Measurements from ENCODE around the gene GSG1L. TPM values are rescaled to one million over a fixed set of nuclear protein-coding genes. Genes with fewer than 3 reads are reported as not detected.

Gene GSG1L
- total RNA-seq, 1 donor: not detected

DNA sequence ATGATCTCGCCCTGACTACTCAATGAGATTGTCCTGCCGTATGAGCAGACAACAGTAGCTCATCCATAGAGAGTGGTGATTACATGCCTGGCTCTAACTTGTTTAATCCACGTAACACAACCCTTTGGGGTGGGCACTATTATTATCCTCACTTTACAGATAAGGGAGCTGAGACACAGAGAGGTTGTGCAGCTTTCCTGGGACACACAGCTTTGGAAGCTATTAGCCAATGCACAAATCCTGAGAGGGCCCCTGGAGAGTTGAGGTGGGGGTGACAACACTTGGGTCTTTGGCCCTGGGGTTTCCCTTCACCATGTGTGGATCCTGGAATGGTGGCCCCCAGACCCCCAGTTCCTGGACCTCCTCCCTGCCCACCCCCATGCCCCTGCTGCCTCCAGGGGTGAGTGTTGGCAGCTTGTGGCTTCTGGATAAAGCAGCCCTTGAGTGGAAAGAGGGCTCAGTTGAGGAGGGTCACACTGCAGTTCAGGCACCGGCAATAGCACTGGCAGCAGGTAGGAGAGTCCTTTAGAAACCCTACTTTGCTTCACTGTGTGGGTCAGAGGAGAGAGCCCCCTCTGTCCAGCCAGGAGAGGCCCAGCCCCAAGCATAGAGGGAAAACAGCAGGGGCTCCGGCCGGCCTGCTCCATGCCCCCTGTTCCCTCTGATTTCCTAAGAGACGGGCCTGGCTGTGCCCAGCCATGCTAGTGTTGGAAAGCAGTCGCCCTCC, 282.9 kb downstream of the GSG1L start:
- Histone ChIP-seq H3K4me2 (ENCODE audit: insufficient read depth, low read length) (no peak overlapping the region), H3K4me1 (ENCODE audit: insufficient read depth, low read length) (no peaks in the 10 kb centered on the region), H4K20me1 (ENCODE audit: insufficient read depth, low read length) (no peaks in the 10 kb centered on the region), H2AFZ (ENCODE audit: low read length) (no peak overlapping the region), H3K27ac (ENCODE audit: low read depth, low read length) (no peak overlapping the region), H3K4me3 (ENCODE audit: insufficient read depth, low read length) (no peak overlapping the region), H3K27me3 (ENCODE audit: insufficient read depth, low read length) (no peaks in the 10 kb centered on the region), H3K79me2 (ENCODE audit: insufficient read depth, low read length) (no peaks in the 10 kb centered on the region), H3K36me3 (ENCODE audit: insufficient read depth, low read length) (no peaks in the 10 kb centered on the region), H3K9me3 (ENCODE audit: low read depth, low read length) (no peaks in the 10 kb centered on the region)
- TF ChIP-seq, protein P1, sequence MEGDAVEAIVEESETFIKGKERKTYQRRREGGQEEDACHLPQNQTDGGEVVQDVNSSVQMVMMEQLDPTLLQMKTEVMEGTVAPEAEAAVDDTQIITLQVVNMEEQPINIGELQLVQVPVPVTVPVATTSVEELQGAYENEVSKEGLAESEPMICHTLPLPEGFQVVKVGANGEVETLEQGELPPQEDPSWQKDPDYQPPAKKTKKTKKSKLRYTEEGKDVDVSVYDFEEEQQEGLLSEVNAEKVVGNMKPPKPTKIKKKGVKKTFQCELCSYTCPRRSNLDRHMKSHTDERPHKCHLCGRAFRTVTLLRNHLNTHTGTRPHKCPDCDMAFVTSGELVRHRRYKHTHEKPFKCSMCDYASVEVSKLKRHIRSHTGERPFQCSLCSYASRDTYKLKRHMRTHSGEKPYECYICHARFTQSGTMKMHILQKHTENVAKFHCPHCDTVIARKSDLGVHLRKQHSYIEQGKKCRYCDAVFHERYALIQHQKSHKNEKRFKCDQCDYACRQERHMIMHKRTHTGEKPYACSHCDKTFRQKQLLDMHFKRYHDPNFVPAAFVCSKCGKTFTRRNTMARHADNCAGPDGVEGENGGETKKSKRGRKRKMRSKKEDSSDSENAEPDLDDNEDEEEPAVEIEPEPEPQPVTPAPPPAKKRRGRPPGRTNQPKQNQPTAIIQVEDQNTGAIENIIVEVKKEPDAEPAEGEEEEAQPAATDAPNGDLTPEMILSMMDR (IDR thresholded peaks at IDR 0.05; ENCODE audit: extremely low read depth, low read depth, low read length): no peak
- DNase-seq (ENCODE audit: insufficient read length, low spot score, missing footprints): peak; percentile 62

DNA sequence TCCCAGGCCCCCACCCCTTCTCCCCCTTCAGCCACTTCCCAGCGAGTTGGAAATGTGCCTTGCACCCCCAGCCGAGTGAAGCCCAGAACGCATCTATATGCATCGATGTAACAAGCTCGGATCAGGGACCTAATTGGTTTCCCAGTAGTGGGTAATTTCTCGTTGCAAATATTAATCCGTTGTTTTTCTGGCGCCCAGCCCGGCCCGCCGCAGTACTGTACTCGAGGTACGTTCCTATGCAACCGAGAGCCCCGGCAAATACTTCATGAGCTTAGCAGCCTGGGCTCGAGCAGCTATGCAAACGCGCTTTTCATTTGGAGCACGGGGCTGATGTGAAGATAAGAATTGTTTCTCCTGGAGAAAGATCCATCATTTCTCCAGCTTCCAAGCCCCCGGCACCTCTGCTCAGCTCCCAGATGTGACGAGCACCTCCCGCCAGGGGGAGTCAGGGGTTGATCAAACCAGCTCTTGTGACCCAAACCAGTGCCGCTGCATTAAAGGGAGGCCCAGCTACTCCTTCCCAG, 283.8 kb downstream of the GSG1L start:
- no peaks in the 10 kb centered on the region for H3K27me3 ChIP-seq (ENCODE audit: insufficient read depth, low read length)
- peak; percentile 97 for DNase-seq (ENCODE audit: insufficient read length, low spot score, missing footprints)
- H3K9me3 ChIP-seq (ENCODE audit: low read depth, low read length): no peaks in the 10 kb centered on the region

DNA sequence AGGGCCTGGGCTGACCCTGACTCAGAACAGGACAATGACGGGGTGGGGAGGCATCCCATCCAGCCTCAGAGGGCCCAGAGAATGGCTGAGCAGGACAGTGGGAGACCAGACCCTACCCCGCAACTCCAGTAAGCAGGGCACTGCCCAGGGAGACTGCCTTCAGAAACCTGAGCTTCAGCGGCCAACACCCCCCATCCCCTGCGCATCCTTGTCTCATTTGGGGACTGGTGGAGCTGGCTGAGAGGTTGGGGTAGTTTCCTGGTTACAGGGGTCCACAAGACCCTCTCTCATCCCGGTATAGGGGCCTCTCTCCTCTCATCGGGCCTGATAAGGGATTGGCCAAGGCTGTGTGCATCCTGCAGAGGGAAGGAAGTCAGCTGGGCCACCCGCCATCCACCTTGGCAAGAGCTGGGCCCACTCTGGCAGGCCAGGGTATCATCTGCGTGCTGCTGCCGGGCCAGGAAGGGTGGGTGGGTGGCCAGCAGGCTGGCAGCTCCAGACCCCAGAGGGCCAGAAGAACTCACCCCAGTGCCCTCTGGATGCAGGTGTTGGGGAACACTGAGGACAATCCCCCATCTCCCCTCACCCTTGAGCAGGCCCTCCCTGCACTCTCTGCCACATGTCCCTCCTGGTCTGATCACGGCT, 284.5 kb downstream of the GSG1L start:
- Histone ChIP-seq H3K4me2 (ENCODE audit: insufficient read depth, low read length) (no peak overlapping the region), H3K27me3 (ENCODE audit: insufficient read depth, low read length) (no peaks in the 10 kb centered on the region), H3K79me2 (ENCODE audit: insufficient read depth, low read length) (no peaks in the 10 kb centered on the region), H3K9me3 (ENCODE audit: low read depth, low read length) (no peaks in the 10 kb centered on the region), H2AFZ (ENCODE audit: low read length) (no peak overlapping the region), H3K4me1 (ENCODE audit: insufficient read depth, low read length) (no peaks in the 10 kb centered on the region), H4K20me1 (ENCODE audit: insufficient read depth, low read length) (no peaks in the 10 kb centered on the region), H3K36me3 (ENCODE audit: insufficient read depth, low read length) (no peaks in the 10 kb centered on the region), H3K4me3 (ENCODE audit: insufficient read depth, low read length) (no peak overlapping the region), H3K27ac (ENCODE audit: low read depth, low read length) (no peak overlapping the region)
- TF ChIP-seq, protein P1 (IDR thresholded peaks at IDR 0.05; ENCODE audit: extremely low read depth, low read depth, low read length): no peak
- DNase-seq (ENCODE audit: insufficient read length, low spot score, missing footprints): peak; percentile 63

More for the DNA sequence above, 283.8 kb downstream of the GSG1L start:
- Histone ChIP-seq H4K20me1 (ENCODE audit: insufficient read depth, low read length) (no peaks in the 10 kb centered on the region), H3K79me2 (ENCODE audit: insufficient read depth, low read length) (no peaks in the 10 kb centered on the region), H2AFZ (ENCODE audit: low read length) (no peak overlapping the region), H3K4me2 (ENCODE audit: insufficient read depth, low read length) (no peak overlapping the region), H3K27ac (ENCODE audit: low read depth, low read length) (no peak overlapping the region), H3K36me3 (ENCODE audit: insufficient read depth, low read length) (no peaks in the 10 kb centered on the region), H3K4me1 (ENCODE audit: insufficient read depth, low read length) (no peaks in the 10 kb centered on the region), H3K4me3 (ENCODE audit: insufficient read depth, low read length) (no peak overlapping the region)
- TF ChIP-seq, protein P1 (IDR thresholded peaks at IDR 0.05; ENCODE audit: extremely low read depth, low read depth, low read length): peak; percentile 42

Data from osteoblast (primary cell).